Measurements from ENCODE around the gene AP3S1.

AP3S1 gene

GRCh38 chr5:115961381-115962238 lies 119.9 kb downstream of the AP3S1 start:
- Histone ChIP-seq H3K27ac (ENCODE audit: insufficient read depth in 1 of 2, low read depth in 1 of 2, low read length in 2 of 2, poor library complexity in 1 of 2, severe bottlenecking in 2 of 2) (no peak overlapping the region), H3K4me1 (ENCODE audit: control extremely low read depth in 1 of 4, control insufficient read depth in 4 of 4, insufficient read depth in 4 of 4, low read length in 3 of 4) (peaks cover 0 to 18% (median 17%) of the 10 kb centered on the region in 4 experiments), H3K36me3 (ENCODE audit: control insufficient read depth in 4 of 4, insufficient read depth in 4 of 4, low read length in 3 of 4) (no peaks in the 10 kb centered on the region), H3K4me3 (ENCODE audit: control insufficient read depth in 1 of 7, extremely low read depth in 1 of 7, insufficient read depth in 4 of 7, low read depth in 2 of 7, low read length in 6 of 7) (peak overlapping the region in 3 of 7 experiments; percentile 1 to 44 (median 11)), H3K9me3 (ENCODE audit: control extremely low read depth in 1 of 5, control insufficient read depth in 4 of 5, insufficient read depth in 2 of 5, low read depth in 1 of 5, low read length in 4 of 5) (peaks cover 0 to 3% (median 0%) of the 10 kb centered on the region in 5 experiments), H3K27me3 (replicated peaks in 2 of 5; ENCODE audit: control insufficient read depth in 4 of 5, insufficient read depth in 5 of 5, low read length in 4 of 5) (peaks cover 21 to 93% (median 42%) of the 10 kb centered on the region in 5 experiments)
- DNase-seq, result peak in 2 of 3 donors; percentile 27 to 37
- ChIA-PET POLR2A (no interaction called here), CTCF (interaction anchor here (0.9 kb wide), 1 partner anchor 10 kb away, joined by 3 read pairs; no protein-coding TSS in a partner anchor)
- WGBS (ENCODE audit: insufficient coverage), result 6% methylated on average over 33 of the region's 42 CpGs

DNA sequence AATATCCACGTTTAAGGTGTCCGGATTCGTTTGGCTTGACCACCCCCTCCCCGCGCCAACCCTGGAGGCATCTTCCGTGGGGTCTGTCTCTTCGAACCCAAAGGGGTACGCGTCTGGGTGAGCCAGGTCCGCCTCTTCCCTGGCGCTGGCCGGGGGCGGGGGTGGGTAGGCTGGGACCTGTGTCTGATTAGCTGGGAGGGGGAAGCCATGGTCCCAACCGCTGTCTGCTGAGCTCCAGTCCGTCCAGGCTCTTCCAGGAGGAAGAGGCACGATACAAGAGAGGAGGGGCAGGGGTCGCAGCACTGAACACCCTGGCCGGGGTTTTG lies 120.5 kb downstream of the AP3S1 start, which contains the start of gene LVRN:
TSS of gene LVRN (plus strand) at position 237 of the 326 bp plus-strand sequence. CDS start 143 bp downstream, outside the sequence.
- Histone ChIP-seq H3K27ac (ENCODE audit: insufficient read depth in 1 of 2, low read depth in 1 of 2, low read length in 2 of 2, poor library complexity in 1 of 2, severe bottlenecking in 2 of 2) (no peak within 1 kb of the TSS), H3K36me3 (ENCODE audit: control insufficient read depth in 4 of 4, insufficient read depth in 4 of 4, low read length in 3 of 4) (no peaks in the 10 kb centered on the region), H3K4me1 (ENCODE audit: control extremely low read depth in 1 of 4, control insufficient read depth in 4 of 4, insufficient read depth in 4 of 4, low read length in 3 of 4) (peaks cover 0 to 18% (median 17%) of the 10 kb centered on the region in 4 experiments), H3K27me3 (replicated peaks in 2 of 5; ENCODE audit: control insufficient read depth in 4 of 5, insufficient read depth in 5 of 5, low read length in 4 of 5) (peaks cover 19 to 88% (median 43%) of the 10 kb centered on the region in 5 experiments), H3K9me3 (ENCODE audit: control extremely low read depth in 1 of 5, control insufficient read depth in 4 of 5, insufficient read depth in 2 of 5, low read depth in 1 of 5, low read length in 4 of 5) (peaks cover 0 to 3% (median 0%) of the 10 kb centered on the region in 5 experiments), H3K4me3 (ENCODE audit: control insufficient read depth in 1 of 7, extremely low read depth in 1 of 7, insufficient read depth in 4 of 7, low read depth in 2 of 7, low read length in 6 of 7) (peak within 1 kb of the TSS in 6 of 7 experiments; percentile 12 to 56 (median 46))
- POLR2A ChIA-PET, result no interaction called here
- DNase-seq, result no peak
- CTCF ChIA-PET, result interaction anchor here (0.9 kb wide), 1 partner anchor 10 kb away, joined by 3 read pairs; no protein-coding TSS in a partner anchor
- 2% methylated on average over 10 of the region's 18 CpGs for WGBS (ENCODE audit: insufficient coverage)

GRCh38 chr5:115962565-115963402 lies 121.0 kb downstream of the AP3S1 start:
- no peaks in the 10 kb centered on the region for H3K36me3 ChIP-seq (ENCODE audit: control insufficient read depth in 4 of 4, insufficient read depth in 4 of 4, low read length in 3 of 4)
- H3K27ac ChIP-seq (ENCODE audit: insufficient read depth in 1 of 2, low read depth in 1 of 2, low read length in 2 of 2, poor library complexity in 1 of 2, severe bottlenecking in 2 of 2), result no peak overlapping the region
- ChIA-PET CTCF (interaction anchor here (0.9 kb wide), 1 partner anchor 9 kb away, joined by 3 read pairs; no protein-coding TSS in a partner anchor), POLR2A (no interaction called here)
- WGBS (ENCODE audit: insufficient coverage), result 2% methylated on average over 68 of the region's 71 CpGs
- H3K27me3 ChIP-seq (replicated peaks in 2 of 5; ENCODE audit: control insufficient read depth in 4 of 5, insufficient read depth in 5 of 5, low read length in 4 of 5), result peaks cover 19 to 85% (median 40%) of the 10 kb centered on the region in 5 experiments
- DNase-seq, result peak in 2 of 3 donors; percentile 17 to 28
- peak overlapping the region in 6 of 7 experiments; percentile 12 to 56 (median 46) for H3K4me3 ChIP-seq (ENCODE audit: control insufficient read depth in 1 of 7, extremely low read depth in 1 of 7, insufficient read depth in 4 of 7, low read depth in 2 of 7, low read length in 6 of 7)
- H3K9me3 ChIP-seq (ENCODE audit: control extremely low read depth in 1 of 5, control insufficient read depth in 4 of 5, insufficient read depth in 2 of 5, low read depth in 1 of 5, low read length in 4 of 5), result peaks cover 0 to 3% (median 0%) of the 10 kb centered on the region in 5 experiments
- H3K4me1 ChIP-seq (ENCODE audit: control extremely low read depth in 1 of 4, control insufficient read depth in 4 of 4, insufficient read depth in 4 of 4, low read length in 3 of 4), result peaks cover 0 to 18% (median 17%) of the 10 kb centered on the region in 4 experiments

DNA sequence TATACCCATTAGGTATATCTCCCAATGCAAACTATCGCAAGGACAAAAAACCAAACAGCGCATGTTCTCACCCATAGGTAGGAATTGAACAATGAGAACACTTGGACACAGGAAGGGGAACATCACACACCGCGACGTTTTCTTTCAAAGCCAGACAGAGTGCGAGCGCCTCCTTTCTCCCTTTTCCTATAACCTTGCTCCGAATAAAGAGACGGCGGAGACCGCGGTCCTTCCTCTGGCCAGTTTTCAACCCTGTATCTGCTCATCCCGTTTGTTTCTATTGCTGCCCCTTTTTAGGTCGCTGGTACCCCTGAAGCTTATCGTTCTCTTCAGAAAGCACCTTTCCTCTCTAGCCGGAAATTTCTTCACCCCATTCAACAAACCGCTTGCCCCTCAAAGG lies 121.8 kb downstream of the AP3S1 start:
- Histone ChIP-seq H3K27me3 (replicated peaks in 2 of 5; ENCODE audit: control insufficient read depth in 4 of 5, insufficient read depth in 5 of 5, low read length in 4 of 5) (peaks cover 19 to 79% (median 40%) of the 10 kb centered on the region in 5 experiments), H3K9me3 (ENCODE audit: control extremely low read depth in 1 of 5, control insufficient read depth in 4 of 5, insufficient read depth in 2 of 5, low read depth in 1 of 5, low read length in 4 of 5) (peaks cover 0 to 2% (median 0%) of the 10 kb centered on the region in 5 experiments), H3K27ac (ENCODE audit: insufficient read depth in 1 of 2, low read depth in 1 of 2, low read length in 2 of 2, poor library complexity in 1 of 2, severe bottlenecking in 2 of 2) (no peak overlapping the region), H3K36me3 (ENCODE audit: control insufficient read depth in 4 of 4, insufficient read depth in 4 of 4, low read length in 3 of 4) (no peaks in the 10 kb centered on the region), H3K4me3 (ENCODE audit: control insufficient read depth in 1 of 7, extremely low read depth in 1 of 7, insufficient read depth in 4 of 7, low read depth in 2 of 7, low read length in 6 of 7) (no peak overlapping the region), H3K4me1 (ENCODE audit: control extremely low read depth in 1 of 4, control insufficient read depth in 4 of 4, insufficient read depth in 4 of 4, low read length in 3 of 4) (peaks cover 0 to 18% (median 17%) of the 10 kb centered on the region in 4 experiments)
- 20% methylated on average over 14 of the region's 17 CpGs for WGBS (ENCODE audit: insufficient coverage)
- peak in 1 of 3 donors; percentile 9 for DNase-seq
- POLR2A ChIA-PET, result no interaction called here
- CTCF ChIA-PET, result no interaction called here

Measured in common myeloid progenitor, CD34-positive (primary cell).